GM21717 (cell line): Measurements from ENCODE around the gene ADCY7.

Source experiments
- ATAC-seq: cut with Tn5 transposase; IDR thresholded peaks from one replicate; pipeline ENCODE4 v1.9.1; 2021; ENCODE audit warnings: mild to moderate bottlenecking, moderate library complexity; ENCODE audit not compliant: unreplicated experiment

The ADCY7 gene

DNA sequence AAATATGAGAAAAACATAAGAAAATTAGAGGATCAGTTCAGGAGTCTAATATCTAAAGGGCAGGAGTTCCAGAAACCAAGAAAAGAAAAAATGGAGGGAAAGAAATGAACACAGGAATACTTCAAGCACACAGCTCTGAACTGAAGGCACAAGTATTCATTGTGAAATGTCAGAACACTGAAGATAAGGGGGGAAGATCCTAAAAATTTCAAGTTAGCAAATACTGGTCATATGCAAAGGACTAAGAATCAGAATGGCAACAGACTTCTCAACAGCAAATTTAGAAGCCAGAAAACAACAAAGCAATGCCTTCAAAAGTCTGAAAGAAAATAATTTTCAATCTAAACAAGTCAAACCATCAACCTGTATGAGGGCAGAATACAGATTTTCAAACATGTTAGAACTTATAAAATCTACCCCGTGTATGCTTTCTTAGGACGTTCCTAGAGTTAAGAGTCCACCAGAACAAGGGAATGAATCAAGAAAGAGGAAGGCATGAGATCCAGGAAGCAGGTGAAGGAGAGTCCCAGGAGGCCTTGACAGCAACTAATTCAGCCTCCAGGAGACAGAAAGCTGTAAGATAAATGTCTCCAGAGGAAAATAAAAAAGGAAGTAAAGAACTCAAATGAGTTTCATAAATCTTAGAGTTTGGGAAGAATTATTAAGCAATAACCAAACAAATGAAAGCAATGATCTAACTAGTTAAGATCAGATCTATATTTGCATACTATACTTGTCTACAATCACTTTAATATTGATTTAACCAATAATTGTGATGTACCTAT, 99.6 kb downstream of the ADCY7 start:
- ATAC-seq, result no peak
